WTC11 (cell line): Measurements from ENCODE around the gene KLHL41. TPM values are rescaled to one million over a fixed set of nuclear protein-coding genes. Genes with fewer than 3 reads are reported as not detected.
A peak's percentile ranks its signal among the peaks of the same experiment; 100 is the strongest.
"Not testable (repeated sequence)": the region's sequence is repeated elsewhere in the genome, so short reads cannot be mapped to it uniquely, and the experiment has no call there.

Experiments used
- ATAC-seq: fragments of 200-7000 bp; cut with Tn5 transposase; 2 replicates; pipeline ENCODE4 v1.10.0; 2021; ENCODE audit warnings: mild to moderate bottlenecking, moderate library complexity
- CTCF ChIA-PET: fragments of 300-600 bp; sonication (Branson Sonifier 250); formaldehyde crosslinking; loops from one replicate; lab custom pipeline; 2021; ENCODE audit warnings: antibody characterized with exemption; lab: Charles Lee
- POLR2A ChIA-PET: fragments of 350-600 bp; sonication (Branson Sonifier 250); formaldehyde crosslinking; loops from one replicate; lab custom pipeline; 2021; ENCODE audit warnings: antibody characterized with exemption; lab: Charles Lee
- DNase-seq: peaks from one replicate; pipeline ENCODE4 v3.0.0; 2021; ENCODE audit warnings: low spot score
- H3K27ac Mint-ChIP-seq: 2 replicates; pipeline ENCODE4 v1.8.0; 2021; ENCODE audit warnings: mixed read lengths
- H3K27me3 Mint-ChIP-seq: 2 replicates; pipeline ENCODE4 v1.8.0; 2021; ENCODE audit warnings: low read depth, mild to moderate bottlenecking, moderate library complexity, mixed read lengths
- H3K36me3 Mint-ChIP-seq: 2 replicates; pipeline ENCODE4 v1.8.0; 2021; ENCODE audit warnings: mixed read lengths
- H3K4me1 Mint-ChIP-seq: 2 replicates; pipeline ENCODE4 v1.8.0; 2022; ENCODE audit warnings: mixed read lengths
- H3K4me3 Mint-ChIP-seq: 2 replicates; pipeline ENCODE4 v1.8.0; 2021; ENCODE audit warnings: mild to moderate bottlenecking, moderate library complexity, mixed read lengths
- H3K9me3 Mint-ChIP-seq: 2 replicates; pipeline ENCODE4 v1.8.0; 2021; ENCODE audit warnings: mixed read lengths
- ATF6 ChIP-seq: sonication (generic); formaldehyde crosslinking; IDR thresholded peaks from 2 replicates; pipeline ENCODE4 v1.8.1; 2023; ENCODE audit warnings: mild to moderate bottlenecking, missing genetic modification reagents
- CBFB ChIP-seq: sonication (generic); formaldehyde crosslinking; IDR thresholded peaks from 2 replicates; pipeline ENCODE4 v1.8.1; 2022; ENCODE audit warnings: mild to moderate bottlenecking, low read depth, missing genetic modification reagents
- CREM ChIP-seq: sonication (generic); formaldehyde crosslinking; IDR thresholded peaks from 2 replicates; pipeline ENCODE4 v1.8.1; 2022; ENCODE audit warnings: mild to moderate bottlenecking, missing genetic modification reagents, moderate library complexity
- E2F1 ChIP-seq: sonication (generic); formaldehyde crosslinking; IDR thresholded peaks from 2 replicates; pipeline ENCODE4 v1.8.0; 2022; ENCODE audit warnings: mild to moderate bottlenecking, missing genetic modification reagents
- EMX1 ChIP-seq: fragments of 250-450 bp; sonication (Bioruptor Pico); IDR thresholded peaks from 2 replicates; pipeline ENCODE4 v1.8.0; 2021; ENCODE audit warnings: mild to moderate bottlenecking
- FOXK1 ChIP-seq: sonication (generic); formaldehyde crosslinking; IDR thresholded peaks from 2 replicates; pipeline ENCODE4 v1.8.0; 2022; ENCODE audit warnings: mild to moderate bottlenecking, moderate library complexity, missing genetic modification reagents
- GTF2I ChIP-seq: fragments of 250-450 bp; sonication (Bioruptor Pico); conservative IDR thresholded peaks from 2 replicates; pipeline ENCODE4 v1.4.0; 2021; ENCODE audit warnings: mild to moderate bottlenecking
- KAT7 ChIP-seq: sonication (generic); formaldehyde crosslinking; IDR thresholded peaks from 2 replicates; pipeline ENCODE4 v1.8.1; 2023; ENCODE audit warnings: missing genetic modification reagents, mild to moderate bottlenecking, borderline replicate concordance
- MAX ChIP-seq: sonication (generic); formaldehyde crosslinking; IDR thresholded peaks from 2 replicates; pipeline ENCODE4 v1.8.0; 2022; ENCODE audit warnings: mild to moderate bottlenecking, missing genetic modification reagents
- MYBL2 ChIP-seq: sonication (generic); formaldehyde crosslinking; IDR thresholded peaks from 2 replicates; pipeline ENCODE4 v1.8.1; 2023; ENCODE audit warnings: mild to moderate bottlenecking, moderate library complexity, missing genetic modification reagents
- NFE2L1 ChIP-seq: sonication (generic); formaldehyde crosslinking; IDR thresholded peaks from 2 replicates; pipeline ENCODE4 v1.8.1; 2023; ENCODE audit warnings: missing genetic modification reagents
- NR1H2 ChIP-seq: sonication (generic); formaldehyde crosslinking; IDR thresholded peaks from 2 replicates; pipeline ENCODE4 v1.9.0; 2021; ENCODE audit warnings: mild to moderate bottlenecking, moderate library complexity, missing genetic modification reagents
- SP1 ChIP-seq: sonication (generic); formaldehyde crosslinking; conservative IDR thresholded peaks from 2 replicates; pipeline ENCODE4 v1.8.1; 2022; ENCODE audit warnings: missing genetic modification reagents
- ZNF416 ChIP-seq: fragments of 250-450 bp; sonication (Bioruptor Pico); IDR thresholded peaks from 2 replicates; pipeline ENCODE4 v1.9.0; 2021; ENCODE audit warnings: mild to moderate bottlenecking, inconsistent platforms
- ZNF425 ChIP-seq: fragments of 250-450 bp; sonication (Bioruptor Pico); conservative IDR thresholded peaks from 2 replicates; pipeline ENCODE4 v1.9.0; 2021; ENCODE audit warnings: mild to moderate bottlenecking
- ZNF671 ChIP-seq: fragments of 250-450 bp; sonication (Bioruptor Pico); IDR thresholded peaks from 2 replicates; pipeline ENCODE4 v1.8.0; 2021; ENCODE audit warnings: mild to moderate bottlenecking
- ZSCAN18 ChIP-seq: fragments of 250-450 bp; sonication (Bioruptor Pico); IDR thresholded peaks from 2 replicates; pipeline ENCODE4 v2.1.2; 2022; ENCODE audit warnings: mild to moderate bottlenecking, moderate library complexity
- total RNA-seq: library from RNA; stranded (reverse); gene quantifications from 3 replicates; pipeline ENCODE4 v1.2.3, GENCODE V29; 2021

KLHL41 gene
- total RNA-seq, 1 experiment from 2014 or later: not detected

GRCh38 chr2:169569948-169570347 lies 60.4 kb downstream of the KLHL41 start:
- CTCF ChIA-PET: no interaction called here
- Mint-ChIP-seq H3K27ac (no peak overlapping the region), H3K4me1 (peaks cover 11% of the 10 kb centered on the region; the same call in 1 of the 2 replicates), H3K4me3 (no peak overlapping the region), H3K36me3 (peaks cover 16% of the 10 kb centered on the region), H3K9me3 (no peaks in the 10 kb centered on the region), H3K27me3 (no peaks in the 10 kb centered on the region)
- TF ChIP-seq FOXK1 (CRISPR knock-in tag): no peak
- DNase-seq (no peak), ATAC-seq (no peak)
- POLR2A ChIA-PET: no interaction called here

- POLR2A ChIA-PET, CTCF ChIA-PET, H3K9me3 Mint-ChIP-seq, H3K4me3 Mint-ChIP-seq, H3K27me3 Mint-ChIP-seq, ATAC-seq, H3K27ac Mint-ChIP-seq, DNase-seq: not testable (repeated sequence)
- Mint-ChIP-seq H3K4me1 (peaks cover 11% of the 10 kb centered on the region; the same call in 1 of the 2 replicates), H3K36me3 (peaks cover 12% of the 10 kb centered on the region)
These were observed 61.2 kb downstream of the KLHL41 start for GRCh38 chr2:169570752-169571151.

GRCh38 chr2:169571571-169571970 lies 62.1 kb downstream of the KLHL41 start:
- no peaks in the 10 kb centered on the region for H3K27me3 Mint-ChIP-seq
- DNase-seq: no peak
- H3K36me3 Mint-ChIP-seq: peaks cover 10% of the 10 kb centered on the region
- H3K9me3 Mint-ChIP-seq: peaks cover 2% of the 10 kb centered on the region; the same call in 1 of the 2 replicates
- peak overlapping the region; percentile 42 for H3K4me3 Mint-ChIP-seq
- ATAC-seq: no peak
- POLR2A ChIA-PET: interaction anchor here (0.6 kb wide), 1 partner anchor 21 kb away, joined by 7 read pairs; no protein-coding TSS in a partner anchor
- CTCF ChIA-PET: no interaction called here
- peaks cover 11% of the 10 kb centered on the region; the same call in 1 of the 2 replicates for H3K4me1 Mint-ChIP-seq
- H3K27ac Mint-ChIP-seq: peak overlapping the region; percentile 54; the same call in 1 of the 2 replicates
- TF ChIP-seq MAX (CRISPR knock-in tag) (no peak), EMX1 (CRISPR knock-in tag) (no peak), CREM (CRISPR knock-in tag) (no peak), ZNF416 (CRISPR knock-in tag) (no peak), ZNF671 (CRISPR knock-in tag) (no peak), SP1 (CRISPR knock-in tag) (no peak), ZSCAN18 (CRISPR knock-in tag) (no peak), NR1H2 (CRISPR knock-in tag) (no peak)

- H3K4me1 Mint-ChIP-seq: peaks cover 11% of the 10 kb centered on the region; the same call in 1 of the 2 replicates
- H3K36me3 Mint-ChIP-seq: peaks cover 10% of the 10 kb centered on the region
- H3K4me3 Mint-ChIP-seq: 0 out of 2 replicates have a peak overlapping the region, but pooled peaks have one; percentile 42
- no peak for ATAC-seq
- no peak overlapping the region for H3K27ac Mint-ChIP-seq
- DNase-seq: no peak
- no peak for TF ChIP-seq NFE2L1 (CRISPR knock-in tag)
- TF ChIP-seq ATF6: no peak
- no peak for TF ChIP-seq MYBL2
- TF ChIP-seq SP1 (CRISPR knock-in tag): no peak
- TF ChIP-seq E2F1: no peak
- TF ChIP-seq CBFB (CRISPR knock-in tag): no peak
- no peak for TF ChIP-seq GTF2I (CRISPR knock-in tag)
- no peak for TF ChIP-seq KAT7
- no peak for TF ChIP-seq ZNF425 (CRISPR knock-in tag)
- TF ChIP-seq, all 79 proteins: peak for 0
- peaks cover 5% of the 10 kb centered on the region; the same call in 1 of the 2 replicates for H3K27me3 Mint-ChIP-seq
- CTCF ChIA-PET: no interaction called here
- H3K9me3 Mint-ChIP-seq: peaks cover 3% of the 10 kb centered on the region; the same call in 1 of the 2 replicates
- POLR2A ChIA-PET: interaction anchor here (0.6 kb wide), 1 partner anchor 20 kb away, joined by 7 read pairs; no protein-coding TSS in a partner anchor
These were observed 62.7 kb downstream of the KLHL41 start for GRCh38 chr2:169572189-169572588.
